GM19025 (cell line): ENCODE data around the gene C16orf90.
"Not testable (repeated sequence)": the region's sequence is repeated elsewhere in the genome, so short reads cannot be mapped to it uniquely, and the experiment has no call there.

Experiments
- ATAC-seq: cut with Tn5 transposase; IDR thresholded peaks from one replicate; pipeline ENCODE4 v1.9.1; 2021; ENCODE audit warnings: mild to moderate bottlenecking, low read depth, moderate library complexity; ENCODE audit not compliant: unreplicated experiment

Gene C16orf90

DNA sequence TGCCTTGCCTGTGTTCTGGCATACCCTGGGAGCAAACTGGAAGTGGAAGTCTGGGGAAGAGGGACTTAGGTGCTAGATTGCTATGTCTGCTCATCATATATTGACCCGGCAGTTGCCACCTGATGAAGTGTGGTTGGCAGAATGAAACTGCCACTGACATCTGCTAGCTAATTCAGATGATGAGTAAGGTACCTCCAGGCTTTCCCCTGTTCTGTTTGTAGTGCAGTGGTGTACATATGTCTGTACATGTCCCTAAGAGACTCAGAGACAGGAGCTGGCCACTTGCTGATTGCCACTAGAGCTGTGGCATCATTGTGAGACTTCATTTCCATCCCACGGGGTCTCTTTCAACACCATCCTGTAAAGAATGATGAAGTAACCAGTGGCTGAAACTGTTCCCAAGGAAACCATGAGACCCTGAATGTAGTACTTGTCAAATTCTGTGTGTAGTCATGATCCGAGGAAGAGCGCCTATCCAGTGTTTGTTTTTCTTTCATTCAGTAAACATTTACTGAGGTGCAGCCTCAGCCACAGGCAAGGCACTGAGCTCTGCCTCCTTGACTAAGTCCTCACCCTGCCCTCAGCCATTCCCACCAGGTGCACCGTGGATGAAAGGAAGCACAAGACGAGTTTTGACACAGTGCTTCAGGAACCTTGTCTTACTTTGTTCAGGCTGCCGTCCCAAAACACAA is 18.7 kb upstream of the C16orf90 start:
- no peak for ATAC-seq

DNA sequence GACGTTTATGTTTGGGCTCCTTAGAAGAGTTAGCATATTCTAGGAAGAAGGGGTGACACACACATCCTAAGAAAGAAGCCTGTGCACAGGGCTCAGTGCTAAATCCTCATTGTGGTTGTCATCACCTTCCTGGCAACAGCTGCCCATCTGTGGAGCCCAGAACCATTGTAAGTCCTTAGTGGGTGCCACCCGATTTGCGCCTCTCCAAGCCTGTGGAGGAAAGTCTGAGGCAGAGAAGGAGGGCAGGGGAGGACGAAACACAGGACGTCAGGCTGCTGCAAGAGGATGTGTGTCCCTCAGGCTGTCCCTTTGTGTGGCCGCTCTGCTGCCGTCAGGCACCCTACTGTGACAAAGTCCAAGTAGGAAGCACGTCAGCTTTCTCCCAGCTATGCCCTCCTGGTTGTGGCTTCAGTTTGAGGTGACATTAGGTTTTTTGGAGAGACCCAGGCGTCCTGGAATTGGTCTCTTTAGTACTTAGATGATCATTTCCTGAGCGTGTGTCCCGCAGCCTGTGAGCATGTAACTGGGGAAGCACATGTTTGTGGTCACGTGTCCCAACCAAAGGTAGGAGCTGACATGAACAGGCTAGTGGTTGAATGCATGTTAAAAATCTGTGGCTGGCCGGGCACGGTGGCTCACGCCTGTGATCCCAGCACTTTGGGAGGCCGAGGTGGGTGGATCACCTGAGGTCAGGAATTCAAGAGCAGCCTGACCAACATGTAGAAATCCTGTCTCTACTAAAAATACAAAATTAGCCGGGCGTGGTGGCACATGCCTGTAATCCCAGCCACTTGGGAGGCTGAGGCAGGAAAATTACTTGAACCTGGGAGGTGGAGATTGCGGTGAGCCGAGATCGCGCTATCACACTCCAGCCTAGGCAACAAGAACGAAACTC is 16.2 kb upstream of the C16orf90 start:
- no peak for ATAC-seq

DNA sequence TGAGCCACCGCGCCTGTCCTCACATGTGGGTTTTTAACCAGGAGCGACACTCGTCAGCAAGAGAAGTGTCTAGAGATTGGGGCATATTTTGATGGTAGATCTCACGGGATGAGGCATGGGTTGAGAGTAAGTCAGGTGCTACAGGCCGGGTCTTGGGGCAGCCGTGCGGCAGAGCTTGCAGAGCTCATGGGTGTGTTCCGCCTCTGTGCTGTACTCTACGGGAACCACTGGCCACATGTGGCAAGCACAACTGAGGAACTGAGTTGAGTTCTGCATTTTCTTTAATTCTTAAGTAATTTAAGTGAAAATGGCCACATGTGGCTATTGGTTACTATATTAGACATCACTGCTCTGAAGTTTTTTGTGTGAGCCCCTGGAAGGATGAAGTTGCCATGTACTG is 15.1 kb upstream of the C16orf90 start:
- no peak for ATAC-seq

DNA sequence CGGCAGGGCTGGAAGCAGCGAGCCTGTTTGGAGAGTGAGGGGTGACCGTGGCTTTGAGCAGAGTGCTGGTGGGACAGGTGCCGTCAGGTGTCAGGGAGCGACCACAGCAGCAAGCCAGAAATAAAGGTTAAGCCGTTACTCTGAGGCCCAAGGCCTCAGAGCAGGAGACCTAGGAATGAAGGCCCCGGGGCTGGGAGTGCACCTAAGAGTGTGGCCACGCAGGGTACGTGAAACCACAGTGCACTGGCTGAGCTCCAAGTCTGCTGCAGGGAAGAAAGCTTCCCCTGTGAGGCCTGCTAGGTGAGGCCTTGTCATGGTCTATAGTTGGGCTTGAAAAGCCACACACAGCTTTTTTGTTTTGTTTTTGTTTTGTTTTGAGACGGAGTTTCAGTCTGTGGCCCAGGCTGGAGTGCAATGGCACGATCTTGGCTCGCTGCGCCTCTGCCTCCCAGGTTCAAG is 14.2 kb upstream of the C16orf90 start:
- no peak for ATAC-seq

DNA sequence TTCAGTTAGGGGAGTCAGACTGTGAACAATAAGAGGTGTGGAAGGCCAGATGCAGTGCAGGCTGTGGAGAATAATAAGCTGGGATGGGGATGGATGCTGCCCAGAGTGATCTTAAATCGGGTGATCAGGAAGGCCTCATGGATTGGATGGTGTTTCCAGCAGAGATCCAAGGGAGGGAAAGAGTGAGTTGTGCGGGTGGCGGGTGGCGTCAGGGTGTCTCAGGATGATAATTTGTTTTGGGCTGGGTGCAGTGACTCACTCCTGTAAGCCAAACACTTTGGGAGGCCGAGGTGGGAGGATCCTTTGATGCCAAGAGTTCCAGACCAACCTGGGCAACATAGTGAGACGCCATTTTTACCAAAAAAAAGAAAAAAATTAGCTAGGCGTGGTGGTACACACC is 13.4 kb upstream of the C16orf90 start:
- ATAC-seq = no peak

DNA sequence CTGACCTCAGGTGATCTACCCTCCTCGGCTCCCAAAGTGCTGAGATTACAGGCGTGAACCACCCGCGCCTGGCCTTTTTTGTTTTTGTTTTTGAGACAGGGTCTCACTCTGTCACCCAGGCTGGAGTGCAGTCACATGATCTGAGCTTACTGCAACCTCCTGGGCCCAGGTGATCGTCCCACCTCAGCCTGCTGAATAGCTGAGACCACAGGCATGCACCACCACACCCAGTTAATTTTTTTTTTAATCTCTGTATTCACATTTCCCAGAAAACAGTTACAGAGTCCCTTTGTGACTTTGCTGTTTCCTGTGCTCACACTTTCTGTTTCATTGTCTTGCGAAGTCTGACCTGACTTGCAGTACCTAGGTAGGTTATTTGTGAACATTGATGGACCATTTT is 8.2 kb upstream of the C16orf90 start:
- ATAC-seq = no peak

DNA sequence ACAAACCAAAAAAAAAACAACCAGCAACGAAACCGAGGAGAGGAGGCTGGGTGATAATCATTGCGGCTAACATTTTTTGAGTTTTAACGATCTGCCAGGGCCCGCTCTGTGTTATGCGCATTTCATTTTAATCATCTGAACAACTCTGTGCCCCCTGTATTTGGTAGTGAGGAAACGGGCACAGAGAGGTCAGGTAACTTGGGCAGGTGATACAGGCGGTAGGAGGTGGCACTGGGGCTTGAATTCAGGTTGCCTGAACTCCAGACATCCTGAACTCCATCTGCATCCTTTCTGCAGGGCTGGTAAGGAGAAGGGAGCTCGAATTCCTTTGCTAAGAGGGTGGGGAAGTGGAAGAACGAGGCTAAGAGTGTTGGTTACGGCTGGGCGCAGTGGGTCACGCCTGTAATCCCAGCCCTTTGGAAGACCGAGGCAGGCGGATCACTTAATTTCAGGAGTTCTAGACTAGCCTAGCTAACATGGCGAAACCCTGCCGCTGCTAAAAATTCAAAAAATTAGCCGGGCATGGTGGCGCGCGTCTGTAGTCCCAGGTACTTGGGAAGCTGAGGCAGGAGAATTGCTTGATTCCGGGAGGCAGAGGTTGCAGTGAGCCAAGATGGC is 6.6 kb upstream of the C16orf90 start:
- ATAC-seq = no peak

DNA sequence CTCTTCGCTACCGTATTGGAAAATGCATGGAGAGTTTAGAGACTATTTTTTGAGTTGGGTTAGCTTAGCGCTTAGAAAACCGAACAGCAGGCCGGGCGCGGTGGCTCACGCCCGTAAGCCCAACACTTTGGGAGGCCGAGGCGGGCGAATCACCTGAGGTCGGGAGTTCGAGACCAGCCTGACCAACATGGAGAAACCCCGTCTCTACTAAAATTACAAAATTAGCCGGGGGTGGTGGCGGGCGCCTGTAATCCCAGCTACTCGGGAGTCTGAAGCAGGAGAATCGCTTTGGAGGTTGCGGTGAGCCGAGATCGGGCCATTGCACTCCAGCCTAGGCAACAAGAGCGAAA is 6.1 kb upstream of the C16orf90 start:
- not testable (repeated sequence) for ATAC-seq

DNA sequence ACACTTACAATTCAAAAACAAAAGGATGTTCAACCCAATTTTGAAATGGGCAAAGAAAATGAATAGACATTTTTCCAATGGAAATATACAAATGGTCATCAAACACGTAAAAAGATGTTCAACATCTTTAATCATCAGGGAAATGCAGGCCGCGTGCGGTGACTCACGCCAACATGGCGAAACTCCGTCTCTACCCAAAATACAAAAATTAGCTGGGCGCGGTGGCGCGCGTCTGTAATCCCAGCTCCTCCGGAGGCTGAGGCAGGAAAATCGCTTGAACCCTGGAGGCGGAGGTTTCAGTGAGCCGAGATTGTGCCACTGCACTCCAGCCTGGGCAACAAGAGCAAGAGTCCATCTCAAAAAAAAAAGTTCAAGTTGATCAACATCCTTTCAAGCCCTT is 3.7 kb upstream of the C16orf90 start:
- ATAC-seq = no peak

DNA sequence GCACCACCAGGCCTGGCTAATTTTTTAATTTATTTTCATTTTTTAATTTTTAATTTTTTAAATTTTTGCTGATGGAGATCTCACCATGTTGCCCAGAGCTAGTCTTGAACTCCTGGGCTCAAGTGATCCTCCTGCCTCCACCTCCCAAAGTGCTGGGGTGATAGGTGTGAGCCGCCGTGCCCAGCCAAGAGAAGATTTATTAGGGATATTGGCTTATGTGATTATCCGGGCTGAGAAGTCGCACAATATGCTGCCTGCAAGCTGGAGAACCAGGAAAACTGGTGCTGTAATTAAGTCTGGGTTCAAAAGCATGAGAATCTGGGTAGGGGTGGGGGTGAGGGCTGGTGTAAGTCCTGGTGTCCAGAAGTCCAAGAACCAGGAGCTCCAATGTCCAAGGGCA is 2.5 kb upstream of the C16orf90 start:
- ATAC-seq = no peak

DNA sequence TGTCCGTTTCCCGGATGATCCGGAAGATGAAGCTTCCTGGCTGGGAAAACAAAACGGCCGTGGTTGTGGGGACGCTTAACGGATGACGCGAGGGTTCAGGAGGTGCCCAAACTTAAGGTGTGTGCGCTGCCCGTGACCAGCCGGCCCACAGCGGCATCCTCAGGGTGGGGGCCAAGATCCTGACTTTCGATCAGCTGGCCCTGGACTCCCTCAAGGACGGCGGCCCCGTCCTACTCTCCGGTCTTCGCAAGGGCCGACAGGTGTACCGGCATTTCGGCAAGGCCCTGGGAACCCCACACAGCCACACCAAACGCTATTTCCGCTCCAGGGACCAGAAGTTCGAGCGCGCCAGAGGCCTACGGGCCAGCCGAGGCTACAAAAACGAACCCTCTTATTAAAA is 1.1 kb upstream of the C16orf90 start:
- ATAC-seq = no peak

DNA sequence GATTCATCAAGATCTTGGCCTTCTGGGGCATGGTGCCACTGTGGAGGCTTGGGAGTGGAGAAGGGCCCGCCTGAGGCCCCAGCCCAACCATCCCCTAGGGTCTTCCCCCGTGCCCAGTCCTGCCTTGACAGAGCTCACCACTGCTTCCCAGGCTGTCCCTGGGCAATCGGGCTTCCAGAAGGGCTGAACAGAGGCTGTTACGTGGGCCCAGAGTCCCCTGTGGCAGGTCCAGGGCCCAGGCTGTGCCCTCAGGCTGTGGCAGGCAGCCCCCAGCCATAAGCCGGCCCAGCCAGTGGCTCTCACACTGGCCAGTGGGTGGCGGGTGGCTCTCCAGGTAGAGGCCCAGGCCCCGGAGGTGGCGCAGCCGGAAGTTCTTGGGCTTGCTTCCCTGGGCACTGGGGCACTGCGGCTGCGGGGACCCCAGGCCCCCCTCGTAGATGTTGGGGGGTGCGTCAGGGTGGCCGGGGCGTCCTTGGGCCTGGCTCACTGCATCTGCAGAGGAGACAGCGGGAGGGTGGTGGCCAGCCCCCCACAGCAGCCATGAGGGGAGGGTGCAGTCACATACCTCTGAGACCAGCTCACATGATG is 809 bp downstream of the C16orf90 start:
- no peak for ATAC-seq

DNA sequence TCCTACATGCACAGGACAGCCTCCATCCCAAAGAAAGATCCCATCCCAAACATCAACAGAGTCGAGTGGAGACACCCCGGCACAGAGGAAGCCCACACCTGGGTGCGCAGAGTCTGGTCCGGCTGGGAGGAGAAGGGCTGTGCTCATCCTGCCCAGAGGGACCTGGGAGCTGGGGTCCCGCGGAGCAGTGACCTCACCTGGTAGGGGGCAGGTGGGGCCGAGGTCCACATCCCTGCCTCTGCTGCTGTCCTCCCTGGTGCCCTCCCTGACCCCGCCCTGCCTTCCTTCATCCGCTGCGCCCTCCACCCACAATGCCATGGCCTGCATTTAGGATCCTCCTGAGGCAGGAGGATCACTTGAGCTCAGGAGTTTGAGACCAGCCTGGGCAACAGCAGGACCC is 2.9 kb downstream of the C16orf90 start:
- no peak for ATAC-seq

DNA sequence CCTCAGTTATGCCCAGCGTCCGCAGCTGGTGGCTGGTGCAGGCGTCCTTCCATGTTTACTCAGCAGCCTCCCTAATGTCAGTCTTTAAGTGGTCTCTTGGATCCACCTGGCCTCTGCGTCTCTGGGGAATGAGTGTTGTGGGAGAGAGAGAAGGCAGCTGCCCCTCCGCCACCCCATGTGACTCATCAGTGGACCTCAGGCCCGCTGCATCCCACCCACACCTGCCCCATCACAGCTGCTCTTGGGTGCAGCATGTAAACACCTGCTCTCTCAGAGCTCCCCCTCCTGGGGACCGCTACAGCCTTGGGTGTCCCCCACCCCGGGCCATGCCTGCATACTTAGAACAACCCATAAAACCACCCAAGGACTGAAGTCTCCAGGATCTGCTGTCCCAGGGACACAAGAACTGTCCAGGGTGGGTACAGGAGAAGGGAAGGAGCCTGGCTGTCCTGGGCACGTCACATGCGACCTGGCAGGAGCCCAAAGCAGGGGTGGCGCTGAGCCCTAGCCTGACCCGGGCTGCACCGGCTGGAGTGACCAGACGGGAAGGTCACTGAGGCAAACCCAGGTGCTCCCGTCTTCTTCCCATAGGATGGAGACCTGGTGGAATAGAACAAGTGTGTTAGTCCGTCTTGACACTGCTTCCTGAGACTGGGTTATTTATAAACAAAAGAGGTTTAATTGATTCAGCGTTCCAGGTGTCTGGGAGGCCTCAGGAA is 4.2 kb downstream of the C16orf90 start:
- no peak for ATAC-seq

DNA sequence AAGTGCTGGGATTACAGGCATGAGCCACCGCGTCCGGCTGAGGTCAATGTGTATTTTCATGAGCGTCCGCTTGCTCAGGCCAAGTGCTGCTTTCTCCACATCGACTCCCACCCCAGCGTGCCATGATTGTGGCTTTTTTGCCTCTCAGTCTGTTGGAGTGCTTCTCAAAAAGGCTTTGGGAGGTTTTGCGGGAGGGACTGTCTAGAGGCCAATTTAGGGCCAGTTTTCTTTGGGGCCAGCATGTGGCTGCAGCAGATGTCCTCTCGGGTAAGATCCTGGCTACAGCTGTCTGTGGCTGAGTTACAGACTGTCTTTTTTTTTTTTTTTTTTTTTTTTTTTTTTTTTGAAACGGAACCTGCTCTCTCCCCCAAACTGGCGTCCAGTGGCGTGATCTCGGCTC is 6.5 kb downstream of the C16orf90 start:
- ATAC-seq = no peak

DNA sequence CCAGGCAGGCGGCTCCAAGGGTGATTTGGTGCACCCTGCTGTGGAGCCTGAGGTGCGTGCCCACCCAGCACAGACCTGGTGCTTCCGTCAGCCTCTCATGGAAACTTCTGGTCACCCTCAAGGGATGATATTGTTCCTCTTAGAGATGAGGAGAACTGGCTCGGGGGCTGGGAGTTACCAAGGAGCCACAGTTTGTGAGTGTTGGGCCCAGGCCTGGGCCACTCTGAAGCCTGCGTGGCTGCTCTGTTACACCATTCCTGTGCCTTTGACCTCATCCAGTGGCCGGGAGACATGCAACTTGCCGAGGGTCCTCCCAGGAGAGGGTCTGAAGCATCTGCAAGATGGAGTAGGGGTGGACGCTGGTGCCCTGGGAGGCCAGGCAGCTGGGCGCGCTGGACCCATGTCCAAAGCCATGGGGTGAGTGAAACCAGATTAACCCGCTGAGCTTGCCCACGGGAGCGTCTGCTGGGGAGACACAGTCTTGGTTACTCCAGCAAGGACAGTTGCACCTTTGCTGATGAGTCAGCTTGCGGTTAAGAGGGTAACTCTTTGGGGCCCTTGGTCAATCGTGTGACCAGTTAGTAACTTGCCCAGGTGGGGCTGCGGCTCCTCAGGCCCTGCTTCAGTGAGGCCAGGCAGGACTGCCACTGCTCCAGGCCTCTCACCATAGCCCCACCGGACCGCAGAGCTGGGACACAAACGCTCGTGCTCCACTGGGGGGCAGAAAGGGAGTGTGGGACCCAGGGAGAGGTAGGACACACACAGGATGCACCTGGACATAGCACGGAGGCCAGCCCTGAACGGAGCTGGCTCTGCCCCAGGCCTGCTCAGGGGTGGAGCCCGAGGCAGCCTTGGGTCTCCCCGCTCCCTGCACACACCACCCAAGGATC is 7.5 kb downstream of the C16orf90 start:
- ATAC-seq = no peak

DNA sequence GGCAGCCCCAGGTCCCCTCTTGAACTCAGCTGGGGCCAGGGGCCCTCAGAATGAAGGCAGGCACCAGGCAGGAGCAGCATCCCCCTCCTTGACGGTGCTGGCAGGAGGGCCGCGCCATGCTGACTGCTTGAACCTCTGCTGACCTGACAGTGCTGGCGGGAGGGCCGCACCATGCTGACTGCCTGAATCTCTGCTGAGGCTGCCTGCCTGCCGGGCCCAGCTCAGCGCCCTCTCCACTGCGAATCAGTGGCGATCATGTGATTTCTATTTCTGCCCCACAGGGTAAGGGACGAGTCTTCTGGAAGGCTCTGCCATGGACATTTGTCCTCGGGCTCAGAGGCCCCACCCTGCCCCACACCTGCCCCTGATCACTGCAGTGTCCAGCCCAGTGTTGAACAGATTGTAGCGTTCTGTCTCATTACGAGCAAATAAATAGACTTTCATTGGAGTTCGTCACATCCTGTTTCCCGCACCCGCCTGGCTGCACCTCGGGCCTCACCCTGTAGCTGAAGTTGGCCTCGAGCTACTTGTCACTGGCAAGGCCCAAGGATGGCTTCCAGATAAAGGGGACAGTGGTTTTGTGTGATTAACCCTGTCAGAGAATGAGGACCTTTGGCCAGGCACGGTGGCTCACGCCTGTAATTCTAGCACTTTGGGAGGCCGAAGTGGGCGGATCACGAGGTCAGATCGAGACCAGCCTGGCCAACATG is 8.6 kb downstream of the C16orf90 start:
- no peak for ATAC-seq

DNA sequence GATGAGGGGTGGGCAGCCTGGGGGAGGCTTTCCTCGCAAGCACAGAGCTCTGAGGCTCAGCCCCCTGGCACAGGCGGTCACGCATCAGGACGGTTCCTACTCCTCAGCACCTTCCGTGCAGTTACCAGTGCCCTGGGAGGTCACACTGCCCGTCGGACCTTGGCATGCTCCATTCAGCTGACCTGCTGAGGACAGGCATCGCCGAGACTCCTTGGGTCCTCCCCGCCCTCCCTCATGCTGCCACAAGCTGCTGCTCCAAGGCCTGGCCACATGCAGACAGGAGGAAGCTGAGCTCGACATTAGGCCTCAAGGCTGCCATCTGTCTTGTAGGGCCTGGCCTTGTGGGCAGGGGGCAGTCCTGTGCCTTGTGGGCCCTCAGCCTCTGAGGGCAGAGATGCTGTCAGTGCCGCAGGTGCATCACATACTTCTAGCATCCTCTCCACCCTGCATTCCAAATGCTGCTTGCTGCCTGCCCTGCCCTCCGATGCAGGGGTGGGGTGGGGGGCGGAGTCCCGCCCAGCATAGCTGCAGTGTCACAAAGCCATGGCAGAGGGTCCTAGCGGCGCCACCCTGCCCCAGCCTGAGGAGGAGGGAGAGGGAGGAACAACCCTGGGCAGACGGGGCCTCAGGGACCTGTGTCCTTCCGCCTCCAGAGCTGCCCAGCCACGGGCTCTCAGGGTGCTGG is 9.3 kb downstream of the C16orf90 start:
- ATAC-seq = no peak
